Measurements from ENCODE around the gene C13orf46.
"Not testable (repeated sequence)": the region's sequence is repeated elsewhere in the genome, so short reads cannot be mapped to it uniquely, and the experiment has no call there.

Gene C13orf46

DNA sequence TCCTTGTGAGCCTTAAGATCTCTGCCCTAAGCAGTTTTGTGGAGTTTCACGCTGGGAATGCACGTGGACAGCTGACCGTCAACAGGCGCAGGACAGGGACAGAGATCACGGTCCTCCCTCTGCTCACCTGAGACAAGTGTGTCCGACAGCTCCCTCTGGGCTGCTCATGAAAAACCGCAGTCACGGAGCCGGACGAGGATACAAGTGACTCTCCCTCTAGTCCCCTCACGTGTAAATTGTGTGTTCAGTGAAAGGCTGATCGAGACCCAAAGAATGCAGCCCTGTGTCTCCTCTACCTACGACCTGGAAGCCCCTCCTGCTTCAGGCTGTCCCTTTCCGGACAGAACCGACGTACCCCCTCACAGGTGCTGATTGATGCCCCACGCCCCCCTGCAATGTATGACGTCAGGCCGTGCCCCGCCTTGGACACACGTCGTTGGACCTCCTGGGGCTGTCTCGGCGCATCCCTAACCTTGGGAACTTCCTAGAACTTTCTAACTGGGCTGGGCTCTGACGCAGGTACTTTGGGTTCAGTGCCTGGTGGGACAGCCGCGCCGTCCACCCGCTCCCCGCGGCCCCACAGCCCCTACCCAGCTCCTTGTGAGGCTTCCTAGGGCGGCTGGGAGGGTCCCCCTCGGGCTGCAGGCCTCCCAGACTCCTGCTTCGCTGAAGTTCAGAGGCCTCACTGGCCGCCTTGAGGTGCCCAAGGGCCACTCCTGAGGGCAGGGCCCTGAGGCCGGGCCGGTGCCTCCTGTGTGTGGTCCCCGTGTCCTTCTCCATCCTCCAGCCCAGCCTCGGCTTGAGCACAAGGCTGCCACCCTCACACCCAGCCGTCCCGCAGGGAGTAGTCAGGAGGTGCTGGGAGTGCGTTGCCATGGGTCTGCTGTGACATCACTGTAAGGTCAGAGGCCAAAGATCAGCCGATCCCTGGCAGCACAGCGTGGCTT lies at the start of gene C13orf46:
C13orf46 (minus strand) TSS at position 859 of the 947 bp plus-strand sequence; CDS start at position 780, 79 bp downstream.
- H3K9ac ChIP-seq (ENCODE audit: low read depth, low read length): no peak within 1 kb of the TSS
- no peaks in the 10 kb centered on the region for H3K4me1 ChIP-seq (ENCODE audit: control insufficient read depth, insufficient read depth, low read length)
- H3K4me3 ChIP-seq (ENCODE audit: low read depth, low read length): no peak within 1 kb of the TSS
- no peaks in the 10 kb centered on the region for H3K27me3 ChIP-seq (ENCODE audit: control insufficient read depth, insufficient read depth, low read length)
- H3K9me3 ChIP-seq (ENCODE audit: control insufficient read depth, insufficient read depth, low read length): no peaks in the 10 kb centered on the region
- no peaks in the 10 kb centered on the region for H3K36me3 ChIP-seq (ENCODE audit: control insufficient read depth, insufficient read depth, low read length)

DNA sequence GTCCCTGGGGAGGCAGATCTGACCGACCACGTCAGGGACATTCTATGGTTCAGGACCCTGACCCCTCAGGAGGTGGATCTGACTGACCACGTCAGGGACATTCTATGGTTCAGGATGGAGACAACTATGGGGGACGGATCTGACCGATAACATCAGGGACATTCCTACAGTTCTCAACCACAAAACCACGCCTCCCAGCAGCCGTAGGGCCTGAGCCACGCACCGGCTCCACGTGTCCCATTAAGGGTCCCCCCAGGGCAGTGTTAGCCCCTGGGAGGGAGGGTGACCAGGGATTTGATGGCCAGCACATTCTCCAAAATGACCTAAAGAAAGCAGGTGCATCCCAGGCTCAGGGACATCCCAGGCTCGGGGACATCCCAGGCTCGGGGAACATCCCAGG lies 49.0 kb upstream of the C13orf46 start:
- Histone ChIP-seq H3K27me3 (ENCODE audit: control insufficient read depth, insufficient read depth, low read length) (no peaks in the 10 kb centered on the region), H3K4me1 (ENCODE audit: control insufficient read depth, insufficient read depth, low read length) (no peaks in the 10 kb centered on the region), H3K9me3 (ENCODE audit: control insufficient read depth, insufficient read depth, low read length) (no peaks in the 10 kb centered on the region), H3K4me3 (ENCODE audit: low read depth, low read length) (no peak overlapping the region), H3K36me3 (ENCODE audit: control insufficient read depth, insufficient read depth, low read length) (peaks cover 26% of the 10 kb centered on the region), H3K9ac (ENCODE audit: low read depth, low read length) (no peak overlapping the region)

DNA sequence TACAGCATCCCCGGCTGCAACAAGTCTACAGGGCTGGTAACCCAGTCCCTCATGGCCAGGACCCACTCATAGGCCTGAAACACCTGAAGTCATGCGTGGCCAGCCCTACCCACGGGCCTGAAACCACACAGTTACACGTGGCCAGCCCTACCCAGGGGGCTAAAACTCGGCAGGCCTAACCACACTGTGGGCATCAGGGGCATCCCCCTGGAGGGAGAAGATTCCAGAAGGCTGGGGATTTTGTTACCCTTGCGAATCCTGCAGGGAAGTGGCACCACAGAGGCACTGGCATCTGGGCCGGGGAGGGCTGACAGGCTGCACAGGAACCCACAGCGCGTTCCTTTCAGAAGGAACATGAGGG lies 48.4 kb upstream of the C13orf46 start:
- no peaks in the 10 kb centered on the region for H3K4me1 ChIP-seq (ENCODE audit: control insufficient read depth, insufficient read depth, low read length)
- no peak overlapping the region for H3K4me3 ChIP-seq (ENCODE audit: low read depth, low read length)
- no peaks in the 10 kb centered on the region for H3K27me3 ChIP-seq (ENCODE audit: control insufficient read depth, insufficient read depth, low read length)
- H3K36me3 ChIP-seq (ENCODE audit: control insufficient read depth, insufficient read depth, low read length): peaks cover 31% of the 10 kb centered on the region
- no peaks in the 10 kb centered on the region for H3K9me3 ChIP-seq (ENCODE audit: control insufficient read depth, insufficient read depth, low read length)
- H3K9ac ChIP-seq (ENCODE audit: low read depth, low read length): no peak overlapping the region

DNA sequence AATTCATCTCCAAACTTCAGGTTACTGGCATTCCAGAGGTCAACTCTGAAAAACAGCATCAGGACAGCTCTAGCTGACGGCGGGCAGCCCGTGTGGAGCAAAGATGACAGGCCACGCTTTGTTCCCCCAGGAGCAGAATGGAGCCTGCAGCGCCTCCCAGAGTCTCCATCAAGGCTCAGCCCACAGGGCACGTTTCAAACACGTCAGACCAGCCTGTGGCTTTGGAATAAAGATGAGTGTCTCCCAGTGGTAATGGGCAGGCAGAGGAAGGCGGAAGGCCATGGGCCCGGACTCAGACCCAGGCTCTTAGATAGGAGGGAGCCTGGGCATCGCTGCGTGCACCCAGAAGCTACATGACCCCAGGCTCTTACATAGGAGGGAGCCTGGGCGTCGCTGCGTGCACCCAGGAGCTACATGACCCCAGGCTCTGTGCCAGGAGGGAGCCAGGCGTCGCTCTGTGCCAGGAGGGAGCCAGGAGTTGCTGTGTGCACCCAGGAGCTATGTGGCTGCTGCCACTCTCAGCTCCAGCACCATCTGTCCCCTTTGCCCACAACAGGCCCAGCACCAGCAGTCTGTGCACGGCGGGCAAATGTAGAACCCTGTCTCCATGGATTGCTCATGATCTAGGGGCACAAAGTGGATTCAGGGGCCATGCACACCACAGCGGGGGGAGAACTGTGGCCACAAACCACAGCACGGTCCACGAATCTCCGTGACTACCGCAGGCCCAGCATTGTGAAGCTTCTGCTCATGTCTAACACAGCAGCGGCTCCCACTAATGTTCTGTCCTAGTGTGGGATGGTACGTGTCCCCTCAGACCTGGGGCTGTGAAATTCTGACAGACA lies 47.8 kb upstream of the C13orf46 start:
- Histone ChIP-seq H3K9ac (ENCODE audit: low read depth, low read length) (no peak overlapping the region), H3K36me3 (ENCODE audit: control insufficient read depth, insufficient read depth, low read length) (peaks cover 36% of the 10 kb centered on the region), H3K9me3 (ENCODE audit: control insufficient read depth, insufficient read depth, low read length) (no peaks in the 10 kb centered on the region), H3K27me3 (ENCODE audit: control insufficient read depth, insufficient read depth, low read length) (no peaks in the 10 kb centered on the region), H3K4me1 (ENCODE audit: control insufficient read depth, insufficient read depth, low read length) (no peaks in the 10 kb centered on the region), H3K4me3 (ENCODE audit: low read depth, low read length) (no peak overlapping the region)

DNA sequence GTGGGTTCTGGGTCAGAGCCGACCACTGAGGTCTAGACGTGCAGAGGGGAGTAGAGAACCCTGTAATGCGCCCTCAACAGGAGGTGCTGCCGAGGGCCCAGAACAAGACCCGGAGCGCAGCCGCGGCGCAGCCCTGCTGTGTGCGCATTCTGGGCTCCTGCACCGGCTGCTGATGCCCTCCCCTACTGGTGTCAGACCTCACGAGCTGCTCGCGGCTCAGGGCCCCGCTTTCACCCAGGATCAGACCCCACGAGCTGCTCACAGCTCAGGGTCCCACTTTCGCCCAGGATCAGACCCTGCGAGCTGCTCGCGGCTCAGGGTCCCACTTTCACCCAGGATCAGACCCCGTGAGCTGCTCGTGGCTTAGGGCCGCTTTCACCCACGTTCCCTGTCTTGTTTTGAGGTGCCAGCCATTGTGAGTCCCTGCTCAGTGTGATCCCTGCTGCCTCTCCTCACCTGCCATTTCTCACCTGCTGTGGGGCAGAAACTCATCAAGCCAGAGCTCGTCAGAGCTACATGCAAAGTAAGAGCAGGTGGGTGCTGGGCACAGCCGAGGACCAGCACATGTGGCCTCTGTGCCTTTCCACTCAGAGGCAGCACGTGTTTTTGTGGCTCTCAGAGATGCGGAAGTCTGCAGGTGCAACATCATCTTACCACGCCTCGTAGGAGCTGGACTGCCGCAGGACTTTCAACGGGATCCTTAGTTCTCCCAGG lies 47.0 kb upstream of the C13orf46 start:
- H3K9me3 ChIP-seq (ENCODE audit: control insufficient read depth, insufficient read depth, low read length): no peaks in the 10 kb centered on the region
- no peak overlapping the region for H3K4me3 ChIP-seq (ENCODE audit: low read depth, low read length)
- no peak overlapping the region for H3K9ac ChIP-seq (ENCODE audit: low read depth, low read length)
- peaks cover 43% of the 10 kb centered on the region for H3K36me3 ChIP-seq (ENCODE audit: control insufficient read depth, insufficient read depth, low read length)
- H3K4me1 ChIP-seq (ENCODE audit: control insufficient read depth, insufficient read depth, low read length): no peaks in the 10 kb centered on the region
- no peaks in the 10 kb centered on the region for H3K27me3 ChIP-seq (ENCODE audit: control insufficient read depth, insufficient read depth, low read length)

DNA sequence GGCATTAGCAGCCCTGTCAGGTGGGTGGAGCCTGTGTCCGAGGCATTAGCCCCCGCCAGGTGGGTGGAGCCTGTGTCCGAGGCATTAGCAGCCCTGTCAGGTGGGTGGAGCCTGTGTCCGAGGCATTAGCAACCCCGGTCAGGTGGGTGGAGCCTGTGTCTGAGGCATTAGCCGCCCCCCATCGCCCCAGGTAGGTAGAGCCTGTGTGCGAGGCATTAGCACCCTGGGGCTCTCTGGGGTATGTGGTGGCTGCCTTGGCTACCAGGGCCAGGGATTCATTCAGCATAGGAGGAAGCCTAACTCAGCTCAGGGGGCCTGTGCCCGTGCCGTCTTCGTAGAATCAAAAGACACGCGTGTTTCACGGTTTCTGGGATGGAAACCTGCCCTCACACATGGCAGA lies 46.3 kb upstream of the C13orf46 start:
- H3K4me1 ChIP-seq (ENCODE audit: control insufficient read depth, insufficient read depth, low read length); H3K27me3 ChIP-seq (ENCODE audit: control insufficient read depth, insufficient read depth, low read length): not testable (repeated sequence)
- H3K36me3 ChIP-seq (ENCODE audit: control insufficient read depth, insufficient read depth, low read length): peaks cover 45% of the 10 kb centered on the region

DNA sequence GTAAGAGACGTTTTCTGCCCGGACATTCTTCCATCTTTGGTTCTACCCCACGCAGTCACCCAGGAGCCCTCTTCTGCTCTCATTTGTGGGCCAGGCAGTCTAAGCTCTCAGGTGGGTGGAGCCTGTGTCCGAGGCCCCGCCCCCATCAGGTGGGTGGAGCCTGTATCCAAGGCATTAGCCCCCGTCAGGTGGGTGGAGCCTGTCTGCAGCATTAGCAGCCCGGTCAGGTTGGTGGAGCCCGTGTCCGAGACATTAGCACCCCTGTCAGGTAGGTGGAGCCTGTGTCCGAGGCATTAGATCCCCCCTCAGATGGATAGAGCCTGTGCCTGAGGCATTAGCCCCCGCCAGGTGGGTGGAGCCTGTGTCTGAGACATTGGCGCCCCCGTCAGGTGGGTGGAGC lies 45.5 kb upstream of the C13orf46 start:
- H3K9ac ChIP-seq (ENCODE audit: low read depth, low read length): no peak overlapping the region
- peaks cover 44% of the 10 kb centered on the region for H3K36me3 ChIP-seq (ENCODE audit: control insufficient read depth, insufficient read depth, low read length)
- no peaks in the 10 kb centered on the region for H3K27me3 ChIP-seq (ENCODE audit: control insufficient read depth, insufficient read depth, low read length)
- no peaks in the 10 kb centered on the region for H3K9me3 ChIP-seq (ENCODE audit: control insufficient read depth, insufficient read depth, low read length)
- H3K4me3 ChIP-seq (ENCODE audit: low read depth, low read length): no peak overlapping the region
- no peaks in the 10 kb centered on the region for H3K4me1 ChIP-seq (ENCODE audit: control insufficient read depth, insufficient read depth, low read length)

More for the DNA sequence above, 46.3 kb upstream of the C13orf46 start:
- not testable (repeated sequence) for H3K9me3 ChIP-seq (ENCODE audit: control insufficient read depth, insufficient read depth, low read length); H3K4me3 ChIP-seq (ENCODE audit: low read depth, low read length); H3K9ac ChIP-seq (ENCODE audit: low read depth, low read length)

DNA sequence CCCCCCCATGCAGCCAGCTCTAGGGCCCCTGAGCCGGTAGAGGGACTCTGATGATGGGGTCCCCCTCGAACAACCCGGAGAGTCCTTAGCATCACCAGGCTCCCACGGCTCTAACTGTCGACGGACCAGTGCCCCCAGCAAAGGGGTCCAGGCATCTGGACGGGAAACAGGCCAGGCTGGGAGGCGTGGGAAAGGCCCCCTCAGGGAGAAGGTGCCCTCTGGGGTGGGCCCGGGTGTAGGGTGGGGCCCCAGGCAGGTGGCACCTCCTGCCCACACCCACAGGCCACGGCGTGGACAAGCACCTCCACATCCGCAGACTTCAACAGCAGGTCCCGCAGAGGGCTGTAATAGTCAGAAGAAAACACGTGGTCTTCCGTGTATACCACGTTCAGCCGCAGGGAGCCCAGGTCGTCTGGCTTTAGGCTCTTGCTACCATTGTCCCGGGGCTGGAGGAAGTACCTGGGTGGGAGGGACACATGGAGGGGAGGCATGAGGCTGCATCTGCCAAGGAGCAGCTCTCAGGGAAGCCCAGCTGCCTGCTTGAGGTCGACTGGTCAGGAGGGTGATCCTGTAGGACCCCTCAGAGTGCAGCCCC lies 44.7 kb upstream of the C13orf46 start:
- Histone ChIP-seq H3K4me3 (ENCODE audit: low read depth, low read length) (no peak overlapping the region), H3K27me3 (ENCODE audit: control insufficient read depth, insufficient read depth, low read length) (no peaks in the 10 kb centered on the region), H3K9me3 (ENCODE audit: control insufficient read depth, insufficient read depth, low read length) (no peaks in the 10 kb centered on the region), H3K36me3 (ENCODE audit: control insufficient read depth, insufficient read depth, low read length) (peaks cover 41% of the 10 kb centered on the region), H3K9ac (ENCODE audit: low read depth, low read length) (no peak overlapping the region), H3K4me1 (ENCODE audit: control insufficient read depth, insufficient read depth, low read length) (no peaks in the 10 kb centered on the region)

DNA sequence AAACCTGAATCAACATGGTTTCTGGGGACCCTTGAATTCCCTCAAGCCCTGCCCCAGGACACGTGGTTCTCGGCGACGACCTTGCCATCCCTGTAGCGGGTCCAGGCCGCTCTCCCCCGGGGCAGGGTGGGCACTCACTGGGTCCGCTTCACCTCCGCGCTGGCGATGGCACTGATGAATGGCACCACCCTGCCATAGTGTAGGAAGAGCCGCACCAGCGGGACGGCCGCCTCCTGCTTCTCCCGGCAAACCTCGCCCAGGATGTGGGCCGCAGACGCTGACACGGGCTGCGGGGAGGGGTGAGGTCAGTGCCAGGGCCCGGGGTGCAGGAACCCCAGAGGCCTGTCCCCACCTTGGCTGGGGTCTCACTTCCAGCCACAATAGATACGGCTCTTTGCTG lies 44.1 kb upstream of the C13orf46 start:
- Histone ChIP-seq H3K4me3 (ENCODE audit: low read depth, low read length) (no peak overlapping the region), H3K4me1 (ENCODE audit: control insufficient read depth, insufficient read depth, low read length) (no peaks in the 10 kb centered on the region), H3K36me3 (ENCODE audit: control insufficient read depth, insufficient read depth, low read length) (peaks cover 42% of the 10 kb centered on the region), H3K9me3 (ENCODE audit: control insufficient read depth, insufficient read depth, low read length) (no peaks in the 10 kb centered on the region), H3K9ac (ENCODE audit: low read depth, low read length) (no peak overlapping the region), H3K27me3 (ENCODE audit: control insufficient read depth, insufficient read depth, low read length) (no peaks in the 10 kb centered on the region)

DNA sequence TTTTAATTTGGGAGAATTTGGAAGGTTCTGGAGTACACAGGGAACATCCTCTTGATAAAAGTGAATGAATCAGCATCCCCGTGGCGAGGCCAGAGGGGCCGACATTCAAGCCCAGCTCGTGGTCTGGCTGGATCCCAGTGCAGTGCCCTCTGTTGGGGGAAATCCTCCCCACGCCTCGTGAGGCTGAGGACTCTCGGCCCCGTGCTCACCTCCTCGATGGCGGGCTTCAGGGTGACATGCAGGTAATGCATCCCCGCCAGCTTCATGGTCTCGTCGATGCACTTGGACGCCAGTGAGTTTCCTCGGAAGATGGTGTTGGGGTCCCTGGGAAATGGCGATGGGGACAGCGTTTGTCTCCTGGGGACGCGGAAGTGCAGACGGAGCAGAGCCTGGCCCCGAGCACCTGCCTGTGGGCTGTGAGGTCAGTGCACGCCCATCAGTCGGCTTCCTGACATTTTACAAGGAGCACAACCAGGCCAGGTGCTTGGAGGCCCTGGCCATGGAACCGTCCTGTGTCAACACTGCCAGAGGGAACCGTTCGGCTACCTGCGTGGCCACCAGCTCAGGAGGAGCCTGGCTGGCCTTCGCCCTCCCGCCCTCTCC lies 43.3 kb upstream of the C13orf46 start:
- H3K27me3 ChIP-seq (ENCODE audit: control insufficient read depth, insufficient read depth, low read length): no peaks in the 10 kb centered on the region
- H3K4me3 ChIP-seq (ENCODE audit: low read depth, low read length): no peak overlapping the region
- H3K9me3 ChIP-seq (ENCODE audit: control insufficient read depth, insufficient read depth, low read length): no peaks in the 10 kb centered on the region
- peaks cover 47% of the 10 kb centered on the region for H3K36me3 ChIP-seq (ENCODE audit: control insufficient read depth, insufficient read depth, low read length)
- H3K4me1 ChIP-seq (ENCODE audit: control insufficient read depth, insufficient read depth, low read length): no peaks in the 10 kb centered on the region
- H3K9ac ChIP-seq (ENCODE audit: low read depth, low read length): no peak overlapping the region

Measured in iPS-15b (cell line).